Epithelial cell of proximal tubule (primary cell): ENCODE measurements around the gene PROX1. TPM values are rescaled to one million over a fixed set of nuclear protein-coding genes. Genes with fewer than 3 reads are reported as not detected.

Experiments
- DNase-seq: peaks from one replicate; pipeline ENCODE4 v3.0.0-alpha.2; 2011; ENCODE audit warnings: low read depth
- H3K4me3 ChIP-seq: 2 replicates; pipeline ENCODE4 v1.5.1; 2011; ENCODE audit warnings: low read depth, mild to moderate bottlenecking, low read length
- CTCF ChIP-seq: conservative IDR thresholded peaks from 2 replicates; pipeline ENCODE4 v1.5.1; 2012; ENCODE audit warnings: low read depth, mild to moderate bottlenecking, low read length
- total RNA-seq: library from RNA; depleted of rRNA; stranded (reverse); fragments of >200 nt; gene quantifications from 2 replicates; pipeline ENCODE4 v1.2.3, GENCODE V29; 2015

The PROX1 gene
- total RNA-seq, 1 donor from 2014 or later = 0.06 TPM

- no peak for TF ChIP-seq CTCF
- DNase-seq = no peak
- no peak overlapping the region for H3K4me3 ChIP-seq
Observed at GRCh38 chr1:214018386-214019268, 30.9 kb downstream of the PROX1 start.

- TF ChIP-seq CTCF = no peak
- no peak overlapping the region for H3K4me3 ChIP-seq
- no peak for DNase-seq
Observed at GRCh38 chr1:214019499-214019898, 31.7 kb downstream of the PROX1 start.

GRCh38 chr1:214021321-214021720 is 33.5 kb downstream of the PROX1 start:
- TF ChIP-seq CTCF = no peak
- H3K4me3 ChIP-seq = no peak overlapping the region
- DNase-seq = no peak

GRCh38 chr1:214022229-214022791 is 34.5 kb downstream of the PROX1 start:
- TF ChIP-seq CTCF = no peak
- no peak overlapping the region for H3K4me3 ChIP-seq
- no peak for DNase-seq

GRCh38 chr1:214022810-214023425 is 35.1 kb downstream of the PROX1 start:
- DNase-seq = no peak
- H3K4me3 ChIP-seq = no peak overlapping the region
- TF ChIP-seq CTCF = no peak

GRCh38 chr1:214026985-214027384 is 39.2 kb downstream of the PROX1 start:
- no peak for DNase-seq
- no peak overlapping the region for H3K4me3 ChIP-seq
- TF ChIP-seq CTCF = no peak
